GM23248 (cell line): Measurements from ENCODE around the gene DCUN1D2. TPM values are rescaled to one million over a fixed set of nuclear protein-coding genes. Genes with fewer than 3 reads are reported as not detected.
"Not testable (repeated sequence)": the region's sequence is repeated elsewhere in the genome, so short reads cannot be mapped to it uniquely, and the experiment has no call there.

Experiments used
- DNase-seq: peaks from one replicate; pipeline ENCODE4 v3.0.0-alpha.2; 2015
- H2AFZ ChIP-seq: fragments of 200-600 bp; sonication (generic); 2 replicates; pipeline ENCODE4 v1.6.1; 2016; ENCODE audit warnings: antibody characterized with exemption
- H3F3A ChIP-seq: fragments of 200-600 bp; sonication (generic); 2 replicates; pipeline ENCODE4 v1.6.1; 2016; ENCODE audit warnings: mild to moderate bottlenecking, antibody characterized with exemption, mixed run types; ENCODE audit not compliant: insufficient read depth
- H3K27ac ChIP-seq: fragments of 200-600 bp; sonication (generic); 2 replicates; pipeline ENCODE4 v1.5.1; 2016; ENCODE audit warnings: mild to moderate bottlenecking
- H3K27me3 ChIP-seq: fragments of 200-600 bp; sonication (generic); replicated peaks from 2 replicates; pipeline ENCODE4 v1.6.1; 2016; ENCODE audit warnings: mild to moderate bottlenecking; ENCODE audit not compliant: insufficient read depth
- H3K36me3 ChIP-seq: fragments of 200-600 bp; sonication (generic); 2 replicates; pipeline ENCODE4 v1.6.1; 2016; ENCODE audit warnings: low read depth, mild to moderate bottlenecking
- H3K4me1 ChIP-seq: fragments of 200-600 bp; sonication (generic); 2 replicates; pipeline ENCODE4 v1.6.1; 2016; ENCODE audit warnings: mild to moderate bottlenecking; ENCODE audit not compliant: insufficient read depth
- H3K4me2 ChIP-seq: fragments of 200-600 bp; sonication (generic); one replicate; pipeline ENCODE4 v1.6.1; 2016; ENCODE audit warnings: mild to moderate bottlenecking; ENCODE audit not compliant: unreplicated experiment
- H3K4me3 ChIP-seq: fragments of 200-600 bp; sonication (generic); 2 replicates; pipeline ENCODE4 v1.5.1; 2016; ENCODE audit warnings: mild to moderate bottlenecking
- H3K79me2 ChIP-seq: fragments of 200-600 bp; sonication (generic); 2 replicates; pipeline ENCODE4 v1.6.1; 2016; ENCODE audit warnings: mild to moderate bottlenecking; ENCODE audit not compliant: insufficient read depth
- H3K9ac ChIP-seq: fragments of 200-600 bp; sonication (generic); 2 replicates; pipeline ENCODE4 v1.6.1; 2016; ENCODE audit warnings: mild to moderate bottlenecking
- H3K9me2 ChIP-seq: fragments of 200-600 bp; sonication (generic); 2 replicates; pipeline ENCODE4 v1.6.1; 2016; ENCODE audit warnings: mixed run types, mild to moderate bottlenecking, moderate library complexity; ENCODE audit not compliant: insufficient read depth
- H3K9me3 ChIP-seq: fragments of 200-600 bp; sonication (generic); one replicate; pipeline ENCODE4 v1.6.1; 2017; ENCODE audit warnings: low read depth
- H4K20me1 ChIP-seq: fragments of 200-600 bp; sonication (generic); 2 replicates; pipeline ENCODE4 v1.6.0; 2016; ENCODE audit not compliant: insufficient read depth
- EZH2 ChIP-seq: fragments of 200-600 bp; sonication (generic); IDR thresholded peaks from 2 replicates; pipeline ENCODE4 v1.6.1; 2018; ENCODE audit warnings: antibody characterized with exemption, mild to moderate bottlenecking; ENCODE audit not compliant: insufficient read depth, poor library complexity, severe bottlenecking
- EZH2phosphoT487 ChIP-seq: fragments of 200-600 bp; sonication (generic); IDR thresholded peaks from 2 replicates; pipeline ENCODE4 v1.6.1; 2018; ENCODE audit warnings: antibody characterized with exemption, moderate library complexity, mild to moderate bottlenecking, low read depth; ENCODE audit not compliant: insufficient read depth
- WGBS, 2 experiments: methylation state at CpG; one replicate each; pipeline ENCODE4 v1.1.6; 2015 to 2017; ENCODE audit warnings: low lambda C conversion rate in 2 of 2, low coverage in 1 of 2; ENCODE audit errors: missing lambda C conversion rate in 2 of 2; 5-methylcytosine and 5-hydroxymethylcytosine counted together
- in situ Hi-C: fragments of 300-500 bp; cut with MboI; formaldehyde crosslinking; loops from 2 replicates; pipeline ENCODE4 v1.15.0; 2020
- polyA plus RNA-seq: library from polyadenylated mRNA; unstranded; fragments of >200 nt; fragmentation: Nextera tagmentation; extraction: Ambion mirVana; gene quantifications from 2 replicates; pipeline ENCODE4 v1.2.1, GENCODE V29; 2016
- total RNA-seq: library from RNA; depleted of rRNA; stranded (reverse); fragments of >200 nt; shearing (Covaris generic); gene quantifications from 2 replicates; pipeline ENCODE4 v1.2.3, GENCODE V29; 2014

Gene DCUN1D2
- total and polyA plus RNA-seq, 2 experiments from 2014 or later = 7.2 to 9.9 TPM

- in situ Hi-C loops = no loop called here
- H3K27me3 ChIP-seq = no peaks in the 10 kb centered on the region
- DNase-seq = peak; percentile 23
- H3K4me2 ChIP-seq = no peak overlapping the region
- H4K20me1 ChIP-seq = no peaks in the 10 kb centered on the region
- H3K36me3 ChIP-seq = peaks cover 43% of the 10 kb centered on the region
- no peak overlapping the region for H3K27ac ChIP-seq
- no peak overlapping the region for H2AFZ ChIP-seq
- H3K79me2 ChIP-seq = peaks cover 37% of the 10 kb centered on the region
- 78 to 79% methylated on average over 10 of the region's 10 CpGs for WGBS, 2 experiments
- no peaks in the 10 kb centered on the region for H3K9me2 ChIP-seq
- H3K9me3 ChIP-seq = no peaks in the 10 kb centered on the region
- no peak overlapping the region for H3K4me3 ChIP-seq
- no peaks in the 10 kb centered on the region for H3F3A ChIP-seq
- TF ChIP-seq EZH2 = no peak
- TF ChIP-seq EZH2phosphoT487 = no peak
- no peaks in the 10 kb centered on the region for H3K4me1 ChIP-seq
- no peak overlapping the region for H3K9ac ChIP-seq
Observed at GRCh38 chr13:113474179-113474578, 16.3 kb downstream of the DCUN1D2 start.

DNA sequence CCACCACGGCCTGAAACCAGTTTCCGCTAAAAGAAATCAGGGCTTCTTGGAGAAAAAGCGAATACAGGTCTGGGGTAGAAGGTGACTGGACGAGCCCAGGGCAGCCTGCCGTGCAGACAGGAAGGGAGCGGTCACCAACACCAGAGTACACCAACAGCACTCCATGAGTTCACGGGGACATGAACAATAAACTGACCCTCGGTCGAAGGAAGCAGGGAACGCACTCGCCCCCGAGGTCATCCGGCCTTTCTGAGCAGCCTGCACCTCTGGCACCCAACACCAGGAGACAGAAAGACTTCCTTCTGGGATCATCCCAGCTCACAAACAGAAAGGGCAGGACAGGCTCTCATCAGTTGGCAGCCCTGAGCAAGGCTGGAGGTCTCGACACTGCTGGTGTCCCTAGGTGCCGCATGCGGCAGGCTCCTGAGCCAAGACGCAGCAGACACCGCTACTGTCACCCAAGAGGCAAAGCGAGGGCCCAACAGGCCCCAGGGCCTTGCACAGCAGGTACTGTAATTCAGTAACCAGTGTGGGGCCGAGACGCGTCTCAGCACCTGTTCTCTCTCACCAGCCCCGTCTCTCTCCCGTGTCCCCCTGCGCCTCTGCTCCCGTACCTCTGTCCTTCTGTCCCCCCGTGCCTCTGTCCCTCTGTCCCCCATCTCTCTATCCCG, 18.0 kb downstream of the DCUN1D2 start:
- WGBS, 2 experiments = 94 to 95% methylated on average over 22 to 28 of the region's 28 CpGs
- H2AFZ ChIP-seq = no peak overlapping the region
- in situ Hi-C loops = no loop called here
- no peak for DNase-seq
- H3K27ac ChIP-seq = no peak overlapping the region
- no peaks in the 10 kb centered on the region for H3K27me3 ChIP-seq
- no peaks in the 10 kb centered on the region for H3K4me1 ChIP-seq
- H4K20me1 ChIP-seq = no peaks in the 10 kb centered on the region
- no peak overlapping the region for H3K4me3 ChIP-seq
- no peak overlapping the region for H3K4me2 ChIP-seq
- H3K9ac ChIP-seq = no peak overlapping the region
- H3K79me2 ChIP-seq = peaks cover 47% of the 10 kb centered on the region
- no peaks in the 10 kb centered on the region for H3K9me2 ChIP-seq
- peaks cover 34% of the 10 kb centered on the region for H3K36me3 ChIP-seq
- no peaks in the 10 kb centered on the region for H3F3A ChIP-seq
- no peaks in the 10 kb centered on the region for H3K9me3 ChIP-seq
- no peak for TF ChIP-seq EZH2phosphoT487
- TF ChIP-seq EZH2 = no peak

GRCh38 chr13:113471844-113472243, 18.7 kb downstream of the DCUN1D2 start:
- H3K4me3 ChIP-seq = no peak overlapping the region
- H3K4me2 ChIP-seq = no peak overlapping the region
- no peak for DNase-seq
- no peaks in the 10 kb centered on the region for H3K27me3 ChIP-seq
- no peaks in the 10 kb centered on the region for H3K9me2 ChIP-seq
- no peaks in the 10 kb centered on the region for H3K9me3 ChIP-seq
- no peak overlapping the region for H2AFZ ChIP-seq
- H3K9ac ChIP-seq = no peak overlapping the region
- peaks cover 47% of the 10 kb centered on the region for H3K79me2 ChIP-seq
- TF ChIP-seq EZH2phosphoT487 (no peak), EZH2 (no peak)
- WGBS, 2 experiments = 93 to 95% methylated on average over 11 of the region's 11 CpGs
- no peaks in the 10 kb centered on the region for H3F3A ChIP-seq
- H3K36me3 ChIP-seq = peaks cover 34% of the 10 kb centered on the region
- no peak overlapping the region for H3K27ac ChIP-seq
- no peaks in the 10 kb centered on the region for H3K4me1 ChIP-seq
- in situ Hi-C loops = no loop called here
- H4K20me1 ChIP-seq = no peaks in the 10 kb centered on the region

- DNase-seq, H4K20me1 ChIP-seq, H3K4me1 ChIP-seq, H3K9ac ChIP-seq, H3K9me3 ChIP-seq, H3K4me2 ChIP-seq, in situ Hi-C loops, H2AFZ ChIP-seq, H3K4me3 ChIP-seq, H3K27ac ChIP-seq, H3K27me3 ChIP-seq, H3F3A ChIP-seq, H3K9me2 ChIP-seq: not testable (repeated sequence)
- 93 to 94% methylated on average over 3 to 4 of the region's 4 CpGs for WGBS, 2 experiments
- Histone ChIP-seq H3K79me2 (peaks cover 47% of the 10 kb centered on the region), H3K36me3 (peaks cover 29% of the 10 kb centered on the region; the same call in 1 of the 2 replicates)
Observed at GRCh38 chr13:113470635-113471163, 19.8 kb downstream of the DCUN1D2 start.

DNA sequence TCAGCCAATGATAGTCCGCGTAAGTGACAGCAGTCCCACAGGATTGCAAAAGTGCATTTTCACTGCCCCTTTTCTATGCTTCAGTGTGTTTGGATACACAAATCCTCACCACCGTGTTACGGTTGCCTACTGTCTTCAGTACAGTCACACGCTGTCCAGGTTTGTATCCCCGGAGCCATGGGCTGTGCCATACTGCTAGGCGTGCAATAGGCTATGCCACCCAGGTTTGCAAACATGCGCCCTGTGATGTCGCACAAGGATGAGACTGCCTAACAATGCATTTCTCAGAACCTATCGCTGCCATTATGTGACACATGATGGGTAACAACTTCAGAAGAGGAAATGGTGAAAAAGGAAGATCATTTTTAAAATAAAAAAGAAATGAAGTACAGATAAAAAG, 20.4 kb downstream of the DCUN1D2 start:
- no peaks in the 10 kb centered on the region for H3K9me2 ChIP-seq
- peaks cover 47% of the 10 kb centered on the region for H3K79me2 ChIP-seq
- no peaks in the 10 kb centered on the region for H3K27me3 ChIP-seq
- peaks cover 26% of the 10 kb centered on the region; the same call in 1 of the 2 replicates for H3K36me3 ChIP-seq
- no peaks in the 10 kb centered on the region for H4K20me1 ChIP-seq
- no peak overlapping the region for H3K27ac ChIP-seq
- H3K4me2 ChIP-seq = no peak overlapping the region
- WGBS, 2 experiments = 97% methylated on average over 10 of the region's 10 CpGs
- in situ Hi-C loops = no loop called here
- H3F3A ChIP-seq = no peaks in the 10 kb centered on the region
- no peak overlapping the region for H3K4me3 ChIP-seq
- TF ChIP-seq EZH2 (no peak), EZH2phosphoT487 (no peak)
- no peaks in the 10 kb centered on the region for H3K4me1 ChIP-seq
- H3K9me3 ChIP-seq = no peaks in the 10 kb centered on the region
- DNase-seq = no peak
- H3K9ac ChIP-seq = no peak overlapping the region
- H2AFZ ChIP-seq = no peak overlapping the region
